Measurements from ENCODE around the gene NPPC.
"Not testable (repeated sequence)": the region's sequence is repeated elsewhere in the genome, so short reads cannot be mapped to it uniquely, and the experiment has no call there.

NPPC gene

GRCh38 chr2:231886071-231886681 is 40.0 kb downstream of the NPPC start:
- no peak for DNase-seq (ENCODE audit: low read depth)

GRCh38 chr2:231884438-231885140 is 41.6 kb downstream of the NPPC start:
- no peak for DNase-seq (ENCODE audit: low read depth)

- no peak for DNase-seq (ENCODE audit: low read depth)
Measured at GRCh38 chr2:231883468-231883881, 42.7 kb downstream of the NPPC start.

DNA sequence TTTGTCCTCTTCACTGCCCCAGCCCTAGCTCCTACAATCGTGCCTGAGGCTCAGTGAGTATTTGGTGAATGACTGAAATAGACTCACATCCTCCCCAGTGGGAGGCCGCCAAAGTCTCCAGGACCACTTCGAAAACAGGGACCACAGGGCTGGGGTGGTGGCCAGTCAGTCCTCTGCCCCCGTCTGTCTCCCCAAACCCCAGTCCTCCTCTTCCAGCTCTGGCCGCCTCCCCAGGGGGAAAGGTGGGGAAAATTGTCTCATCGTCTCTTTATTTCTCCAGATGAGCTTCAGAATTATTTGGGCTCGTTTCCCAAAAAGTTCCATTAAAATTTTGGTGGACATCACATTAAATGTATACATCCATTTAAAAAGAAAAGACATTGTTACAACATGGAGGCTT is 43.5 kb downstream of the NPPC start:
- DNase-seq (ENCODE audit: low read depth), result no peak

GRCh38 chr2:231880371-231880770 is 45.8 kb downstream of the NPPC start:
- not testable (repeated sequence) for DNase-seq (ENCODE audit: low read depth)

DNA sequence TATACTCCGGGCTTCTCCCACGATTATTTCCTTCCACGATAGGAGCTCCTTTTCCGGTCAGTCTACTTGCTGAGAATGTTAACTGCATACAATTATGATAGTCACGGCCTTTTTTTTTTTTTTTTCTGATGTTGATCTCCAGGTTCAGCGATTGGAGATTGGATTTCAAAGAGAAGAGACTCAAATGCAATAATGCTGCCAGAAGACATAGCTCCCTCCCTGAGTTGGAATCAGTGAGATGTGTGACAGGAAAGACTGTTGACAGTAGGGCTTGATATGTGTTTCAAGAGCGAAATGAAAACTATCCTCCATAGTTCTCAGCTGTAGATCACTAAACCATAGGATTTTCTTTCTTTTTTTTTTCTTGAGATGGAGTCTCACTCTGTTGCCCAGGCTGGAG is 47.0 kb downstream of the NPPC start:
- DNase-seq (ENCODE audit: low read depth), result no peak

DNA sequence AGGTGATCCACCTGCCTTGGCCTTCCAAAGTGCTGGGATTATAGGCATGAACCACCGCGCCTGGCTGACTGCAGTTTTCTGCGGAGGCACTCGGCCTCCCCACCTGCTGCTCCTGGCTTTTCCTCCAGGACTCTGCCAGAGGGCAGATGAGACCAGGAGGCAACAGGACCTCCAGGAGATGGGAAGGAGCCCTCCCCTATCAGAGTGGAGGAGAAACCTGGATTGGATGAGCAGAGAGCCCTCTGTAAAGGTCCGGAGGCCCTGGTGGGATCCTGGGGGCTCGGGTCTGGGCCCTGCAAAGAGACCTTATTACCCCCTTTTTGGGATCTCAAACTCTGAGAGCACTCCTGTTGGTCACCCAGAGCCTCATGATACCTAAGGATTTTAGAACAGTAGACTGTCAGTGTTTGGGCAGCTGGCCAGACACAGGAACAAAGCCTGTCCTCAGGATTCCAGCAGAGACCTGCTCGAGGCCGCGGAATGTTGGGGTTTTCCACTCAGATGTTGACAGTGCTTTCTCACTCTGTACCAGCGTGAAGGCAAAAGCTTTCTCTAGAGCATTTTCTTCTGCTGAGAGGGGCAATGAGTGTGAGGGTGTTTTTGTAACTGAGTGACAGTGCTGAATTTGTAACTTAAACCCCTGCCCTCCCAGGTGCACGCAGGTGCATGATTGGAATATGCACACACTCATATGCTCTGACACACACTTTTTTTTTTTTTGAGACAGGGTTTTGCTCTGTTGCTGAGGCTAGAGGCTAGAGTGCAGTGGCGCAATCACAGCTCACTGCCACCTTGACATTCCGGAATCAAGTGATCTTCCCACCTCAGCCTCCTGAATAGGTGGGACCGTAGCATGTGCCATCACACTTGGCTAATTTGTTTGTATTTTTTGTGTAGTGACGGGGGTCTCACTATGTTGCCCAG is 48.4 kb downstream of the NPPC start:
- DNase-seq (ENCODE audit: low read depth), result no peak

GRCh38 chr2:231874944-231875343 is 51.3 kb downstream of the NPPC start:
- no peak for DNase-seq (ENCODE audit: low read depth)
